H1 (cell line): ENCODE results near the gene CEP128. TPM values are rescaled to one million over a fixed set of nuclear protein-coding genes. Genes with fewer than 3 reads are reported as not detected.

Experiments used
- CTCF ChIA-PET: fragments of 300-600 bp; sonication (Branson Sonifier 250); formaldehyde crosslinking; loops from one replicate; lab custom pipeline; 2021; ENCODE audit not compliant: partially characterized antibody; lab: Charles Lee
- POLR2A ChIA-PET: fragments of 300-600 bp; sonication (Branson Sonifier 250); formaldehyde crosslinking; loops from one replicate; lab custom pipeline; 2021; ENCODE audit warnings: inconsistent platforms; ENCODE audit not compliant: partially characterized antibody; lab: Charles Lee
- DNase-seq, 2 experiments: peaks; one replicate each; pipeline versions ENCODE4 v3.0.0 to v3.0.0-alpha.2; 2010 to 2022; ENCODE audit warnings: low spot score in 2 of 2, low read depth in 1 of 2, mixed read lengths in 1 of 2
- FAIRE-seq: peaks from 2 replicates; lab custom pipeline; 2011; peaks lifted over from hg19 to GRCh38; lab: Jason Lieb, UNC
- H2AFZ ChIP-seq: 2 replicates; pipeline ENCODE4 v1.8.1; 2012; ENCODE audit warnings: low read length, inconsistent platforms
- H2AK5ac ChIP-seq: 2 replicates; pipeline ENCODE4 v1.6.1; 2013; ENCODE audit warnings: low read depth, low read length
- H2BK120ac ChIP-seq: replicated peaks from 2 replicates; pipeline ENCODE3; 2013; ENCODE audit warnings: low read depth, low read length, inconsistent platforms
- H2BK12ac ChIP-seq: 2 replicates; pipeline ENCODE4 v1.6.1; 2013; ENCODE audit warnings: low read depth, low read length
- H2BK15ac ChIP-seq: 2 replicates; pipeline ENCODE4 v1.6.1; 2013; ENCODE audit warnings: low read length
- H2BK20ac ChIP-seq: 2 replicates; pipeline ENCODE4 v1.6.1; 2013; ENCODE audit warnings: low read length
- H2BK5ac ChIP-seq: 2 replicates; pipeline ENCODE4 v1.6.1; 2013; ENCODE audit warnings: low read depth, low read length
- H3K14ac ChIP-seq: 2 replicates; pipeline ENCODE4 v1.6.1; 2013; ENCODE audit warnings: inconsistent platforms; ENCODE audit not compliant: insufficient read length
- H3K18ac ChIP-seq: 2 replicates; pipeline ENCODE4 v1.6.1; 2013; ENCODE audit warnings: low read length; ENCODE audit errors: extremely low read depth
- H3K23ac ChIP-seq: 2 replicates; pipeline ENCODE4 v1.6.1; 2013; ENCODE audit warnings: inconsistent platforms; ENCODE audit not compliant: insufficient read length
- H3K23me2 ChIP-seq: 2 replicates; pipeline ENCODE4 v1.6.1; 2013; ENCODE audit warnings: low read depth, low read length
- H3K27ac ChIP-seq: 2 replicates; pipeline ENCODE4 v1.6.1; 2011; ENCODE audit warnings: low read depth, low read length, inconsistent platforms
- H3K27me3 ChIP-seq, 4 experiments: replicated peaks in 1 of 4; 1 replicate in 1 of 4; 2 replicates in 3 of 4; pipeline versions ENCODE4 v1.6.1 to v1.8.1; 2011 to 2013; ENCODE audit warnings: low read length in 3 of 4, mild to moderate bottlenecking in 3 of 4, inconsistent platforms in 2 of 4, mixed read lengths in 2 of 4, moderate library complexity in 1 of 4; ENCODE audit not compliant: control insufficient read depth in 3 of 4, insufficient read depth in 3 of 4; ENCODE audit errors: extremely low read depth in 1 of 4
- H3K36me3 ChIP-seq, 4 experiments: 2 replicates each; pipeline versions ENCODE4 v1.6.1 to v1.8.1; 2011 to 2013; ENCODE audit warnings: mild to moderate bottlenecking in 4 of 4, low read length in 3 of 4, moderate library complexity in 2 of 4, control low read depth in 1 of 4, inconsistent platforms in 1 of 4; ENCODE audit not compliant: insufficient read depth in 4 of 4, control insufficient read depth in 2 of 4
- H3K4ac ChIP-seq: replicated peaks from 2 replicates; pipeline ENCODE3; 2013; ENCODE audit warnings: low read length, low read depth, mixed read lengths, inconsistent platforms; ENCODE audit not compliant: insufficient read length
- H3K4me1 ChIP-seq, 4 experiments: replicated peaks in 1 of 4; 1 replicate in 1 of 4; 2 replicates in 3 of 4; pipeline versions ENCODE4 v1.6.1 to v1.8.1; 2011 to 2013; ENCODE audit warnings: low read length in 3 of 4, inconsistent platforms in 2 of 4, mixed read lengths in 1 of 4; ENCODE audit not compliant: insufficient read depth in 4 of 4, control insufficient read depth in 3 of 4
- H3K4me2 ChIP-seq, 2 experiments: 2 replicates each; pipeline versions ENCODE4 v1.6.1 to v1.8.1; 2011 to 2013; ENCODE audit warnings: low read depth in 2 of 2, low read length in 2 of 2, control low read depth in 1 of 2, inconsistent platforms in 1 of 2, mild to moderate bottlenecking in 1 of 2; ENCODE audit not compliant: insufficient read depth in 1 of 2
- H3K4me3 ChIP-seq, 4 experiments: fragments of 200-600, 300-600 bp in 1 of 4; sonication (generic), shearing (Covaris generic), sonication (Bioruptor Twin) in 1 of 4; 2 replicates each; pipeline versions ENCODE4 v1.5.1 to v1.8.1; 2011 to 2016; ENCODE audit warnings: low read length in 4 of 4, low read depth in 3 of 4, control low read depth in 2 of 4, inconsistent platforms in 2 of 4, mild to moderate bottlenecking in 2 of 4, mixed read lengths in 1 of 4, moderate library complexity in 1 of 4; ENCODE audit not compliant: insufficient read depth in 2 of 4; ENCODE audit errors: extremely low read depth in 1 of 4
- H3K56ac ChIP-seq: replicated peaks from 2 replicates; pipeline ENCODE3; 2013; ENCODE audit warnings: low read depth, mild to moderate bottlenecking, mixed read lengths, low read length, inconsistent platforms; ENCODE audit not compliant: insufficient read length
- H3K79me1 ChIP-seq: 2 replicates; pipeline ENCODE4 v1.6.1; 2013; ENCODE audit warnings: low read depth, low read length, control low read depth
- H3K79me2 ChIP-seq, 2 experiments: 2 replicates each; pipeline versions ENCODE4 v1.6.1 to v1.8.1; 2012 to 2013; ENCODE audit warnings: low read length in 2 of 2, mild to moderate bottlenecking in 2 of 2, inconsistent platforms in 1 of 2; ENCODE audit not compliant: insufficient read depth in 2 of 2, control insufficient read depth in 1 of 2
- H3K9ac ChIP-seq, 4 experiments: replicated peaks in 1 of 4; 1 replicate in 1 of 4; 2 replicates in 3 of 4; pipeline versions ENCODE4 v1.6.1 to v1.8.1; 2011 to 2013; ENCODE audit warnings: low read depth in 3 of 4, low read length in 3 of 4, control low read depth in 2 of 4, mild to moderate bottlenecking in 2 of 4, moderate library complexity in 2 of 4, inconsistent platforms in 1 of 4; ENCODE audit errors: extremely low read depth in 1 of 4
- H3K9me3 ChIP-seq, 2 experiments: 2 replicates each; pipeline versions ENCODE4 v1.6.1 to v1.8.1; 2012 to 2013; ENCODE audit warnings: mild to moderate bottlenecking in 2 of 2, moderate library complexity in 2 of 2, control low read depth in 1 of 2, inconsistent platforms in 1 of 2, low read depth in 1 of 2, low read length in 1 of 2, mixed read lengths in 1 of 2; ENCODE audit not compliant: insufficient read depth in 2 of 2
- H4K20me1 ChIP-seq, 2 experiments: replicated peaks in 1 of 2; 2 replicates each; pipeline versions ENCODE3 to v1.8.1; 2011 to 2013; ENCODE audit warnings: inconsistent platforms in 2 of 2, low read length in 2 of 2, mild to moderate bottlenecking in 1 of 2; ENCODE audit not compliant: insufficient read depth in 2 of 2, control insufficient read depth in 1 of 2
- H4K5ac ChIP-seq: 2 replicates; pipeline ENCODE4 v1.6.1; 2013; ENCODE audit warnings: low read length, low read depth, mixed read lengths, inconsistent platforms; ENCODE audit not compliant: insufficient read length
- H4K8ac ChIP-seq: 2 replicates; pipeline ENCODE4 v1.8.0; 2013; ENCODE audit warnings: mild to moderate bottlenecking, moderate library complexity, low read length, inconsistent platforms; ENCODE audit not compliant: insufficient read depth; ENCODE audit errors: extremely low read depth
- H4K91ac ChIP-seq: replicated peaks from 2 replicates; pipeline ENCODE3; 2013; ENCODE audit warnings: low read length, mixed read lengths, inconsistent platforms; ENCODE audit not compliant: insufficient read length
- ASH2L ChIP-seq: fragments of 200-600, 300-600 bp; sonication (generic); IDR thresholded peaks from one replicate; pipeline ENCODE4 v1.7.1; 2017; ENCODE audit warnings: low read length
- ATF3 ChIP-seq: IDR thresholded peaks from 2 replicates; pipeline ENCODE4 v1.6.1; 2011; ENCODE audit warnings: low read depth, mild to moderate bottlenecking, low read length; ENCODE audit not compliant: insufficient read depth
- BACH1 ChIP-seq: IDR thresholded peaks from 2 replicates; pipeline ENCODE4 v1.6.1; 2012; ENCODE audit warnings: low read length, improper control_type of control experiment
- CEBPB ChIP-seq: IDR thresholded peaks from 2 replicates; pipeline ENCODE4 v1.6.1; 2012; ENCODE audit warnings: low read depth, low read length
- EP300 ChIP-seq, 2 experiments: IDR thresholded peaks; 1 replicate in 1 of 2; 2 replicates in 1 of 2; pipeline ENCODE4 v1.6.1; 2011 to 2012; ENCODE audit warnings: low read depth in 2 of 2, low read length in 2 of 2, mild to moderate bottlenecking in 2 of 2, borderline replicate concordance in 1 of 2, inconsistent platforms in 1 of 2, moderate library complexity in 1 of 2
- KDM5A ChIP-seq: fragments of 200-600 bp; IDR thresholded peaks from 2 replicates; pipeline ENCODE4 v1.7.1; 2012; ENCODE audit warnings: mild to moderate bottlenecking, low read length, inconsistent platforms, mixed read lengths
- MAX ChIP-seq: IDR thresholded peaks from 2 replicates; pipeline ENCODE4 v1.6.1; 2012; ENCODE audit warnings: inconsistent platforms
- NRF1 ChIP-seq: IDR thresholded peaks from 2 replicates; pipeline ENCODE4 v1.6.1; 2011; ENCODE audit warnings: mild to moderate bottlenecking, low read depth, low read length, improper control_type of control experiment
- RNF2 ChIP-seq: fragments of 200-900, 300-1000 bp; sonication (generic); IDR thresholded peaks from 2 replicates; pipeline ENCODE4 v1.7.1; 2016; ENCODE audit warnings: borderline replicate concordance, low read depth, mild to moderate bottlenecking, antibody characterized with exemption, low read length; ENCODE audit not compliant: poor library complexity, severe bottlenecking; ENCODE audit errors: missing control alignments
- TBP ChIP-seq: IDR thresholded peaks from 2 replicates; pipeline ENCODE4 v1.6.1; 2011; ENCODE audit warnings: low read depth, low read length, improper control_type of control experiment
- TEAD4 ChIP-seq: IDR thresholded peaks from 2 replicates; pipeline ENCODE4 v1.6.1; 2012; ENCODE audit warnings: low read depth, low read length, inconsistent platforms, mixed read lengths
- USF2 ChIP-seq: IDR thresholded peaks from 2 replicates; pipeline ENCODE4 v1.6.1; 2011; ENCODE audit warnings: low read length, improper control_type of control experiment
- WGBS, 2 experiments: shearing (Covaris generic) in 1 of 2; methylation state at CpG; one replicate each; pipeline versions ENCODE4 v1.1.6 to v1.1.7; 2013 to 2015; ENCODE audit warnings: low lambda C conversion rate in 2 of 2, mixed read lengths in 2 of 2, inconsistent platforms in 1 of 2, low coverage in 1 of 2, missing lambda C conversion rate in 1 of 2; ENCODE audit not compliant: insufficient replicate concordance in 2 of 2, insufficient coverage in 1 of 2, insufficient read length in 1 of 2; ENCODE audit errors: extremely low coverage in 1 of 2, missing lambda C conversion rate in 1 of 2; 5-methylcytosine and 5-hydroxymethylcytosine counted together
- polyA plus RNA-seq, 7 experiments: library from polyadenylated mRNA; depleted of rRNA in 3 of 7; stranded (reverse) in 5 of 7; unstranded in 2 of 7; fragments of >200 nt in 5 of 7; fragments of 200-250 nt in 2 of 7; gene quantifications; 1 replicate in 5 of 7; 2 replicates in 1 of 7; 4 replicates in 1 of 7; pipeline versions ENCODE4 v1.2.1 to v1.2.3, GENCODE V29; 2011 to 2013; ENCODE audit warnings: missing spikeins in 2 of 7, mixed read lengths in 2 of 7
- total RNA-seq: library from RNA; stranded (reverse); fragmentation: NEBNext Ultra II Directional; extraction: Animal tissue kit (Norgen Biotek cat#: 25700); gene quantifications from 2 replicates; pipeline ENCODE4 v1.2.1, GENCODE V29; 2021

CEP128 gene
- total and polyA plus RNA-seq, 2 of the 8 experiments (the other 6 are each of a cell fraction or from before 2014, with no cell fraction given), result 1.9 to 17.0 TPM

GRCh38 chr14:80658733-80659132 is 282.8 kb downstream of the CEP128 start:
- Histone ChIP-seq H3K27me3 (no peaks in the 10 kb centered on the region), H2BK20ac (no peak overlapping the region), H3K56ac (no peak overlapping the region), H4K20me1 (no peaks in the 10 kb centered on the region), H4K91ac (no peak overlapping the region), H3K4ac (no peak overlapping the region), H3K9ac (no peak overlapping the region), H3K9me3 (no peaks in the 10 kb centered on the region), H2BK5ac (no peak overlapping the region), H3K23ac (no peak overlapping the region), H3K18ac (no peak overlapping the region), H2BK12ac (no peak overlapping the region), H3K23me2 (no peaks in the 10 kb centered on the region), H3K4me2 (no peak overlapping the region), H3K79me1 (no peaks in the 10 kb centered on the region), H2BK120ac (no peak overlapping the region), H3K14ac (no peak overlapping the region), H3K4me1 (no peaks in the 10 kb centered on the region), H2AFZ (no peak overlapping the region), H4K8ac (no peak overlapping the region), H3K27ac (no peak overlapping the region), H3K36me3 (no peaks in the 10 kb centered on the region), H2BK15ac (no peak overlapping the region), H2AK5ac (no peak overlapping the region), H4K5ac (no peak overlapping the region), H3K79me2 (no peaks in the 10 kb centered on the region), H3K4me3 (no peak overlapping the region)
- no peak for FAIRE-seq
- WGBS, 2 experiments, result 94% methylated on average over 1 of the region's 1 CpG; no CpG with 5 or more reads in 1 of the 2 experiments
- POLR2A ChIA-PET, result no interaction called here
- no peak for DNase-seq
- CTCF ChIA-PET, result no interaction called here
- no peak for TF ChIP-seq TEAD4
- no peak for TF ChIP-seq RNF2
- no peak for TF ChIP-seq ATF3
- no peak for TF ChIP-seq NRF1
- TF ChIP-seq CEBPB, result no peak
- TF ChIP-seq MAX, result no peak
- no peak for TF ChIP-seq ASH2L
- TF ChIP-seq EP300 (IDR thresholded peaks at IDR 0.05; ENCODE audit: borderline replicate concordance in 1 of 2, low read depth in 2 of 2, low read length in 2 of 2), result no peak
- TF ChIP-seq BACH1, result no peak
- no peak for TF ChIP-seq USF2
- TF ChIP-seq TBP, result no peak
- TF ChIP-seq KDM5A, result no peak
